Endothelial cell of umbilical vein (primary cell): ENCODE data around the gene REEP3. TPM values are rescaled to one million over a fixed set of nuclear protein-coding genes. Genes with fewer than 3 reads are reported as not detected.

Experiments used
- BruUV-seq: library from RNA; stranded (reverse); fragments of 400-500 nt; replicated peaks from 2 replicates; lab custom pipeline; 2021; lab: Mats Ljungman, UMichigan
- CTCF ChIA-PET: fragments of 300-600, 350-600 bp; sonication (Branson Sonifier 250); formaldehyde crosslinking; loops from one replicate; lab custom pipeline; 2021; ENCODE audit warnings: antibody characterized with exemption, inconsistent platforms; lab: Charles Lee
- POLR2A ChIA-PET: fragments of 300-600, 350-600 bp; sonication (Branson Sonifier 250); formaldehyde crosslinking; loops from one replicate; lab custom pipeline; 2021; ENCODE audit warnings: antibody characterized with exemption, inconsistent platforms; lab: Charles Lee
- DNase-seq: peaks from one replicate; pipeline ENCODE4 v3.0.0-alpha.2; 2011; ENCODE audit warnings: low read depth, low spot score
- FAIRE-seq: peaks from 2 replicates; lab custom pipeline; 2011; peaks lifted over from hg19 to GRCh38; lab: Jason Lieb, UNC
- H2AFZ ChIP-seq: 2 replicates; pipeline ENCODE4 v1.6.0; 2012; ENCODE audit warnings: low read depth, low read length, control low read depth, inconsistent platforms
- H3K27ac ChIP-seq: 2 replicates; pipeline ENCODE4 v1.5.1; 2011; ENCODE audit warnings: low read depth, mild to moderate bottlenecking, control low read depth, low read length, moderate library complexity; ENCODE audit not compliant: insufficient read depth
- H3K27me3 ChIP-seq, 2 experiments: 2 replicates each; pipeline versions ENCODE4 v1.6.0 to v1.6.1; 2011; ENCODE audit warnings: low read length in 2 of 2, mixed read lengths in 1 of 2; ENCODE audit not compliant: control insufficient read depth in 2 of 2, insufficient read depth in 2 of 2
- H3K36me3 ChIP-seq, 2 experiments: 2 replicates in 1 of 2; 3 replicates in 1 of 2; pipeline ENCODE4 v1.5.1; 2011; ENCODE audit warnings: low read length in 2 of 2, mild to moderate bottlenecking in 1 of 2, moderate library complexity in 1 of 2; ENCODE audit not compliant: control insufficient read depth in 2 of 2, insufficient read depth in 2 of 2; ENCODE audit errors: extremely low read depth in 1 of 2
- H3K4me1 ChIP-seq: 3 replicates; pipeline ENCODE4 v1.5.1; 2011; ENCODE audit warnings: mild to moderate bottlenecking, low read length; ENCODE audit not compliant: control insufficient read depth, insufficient read depth; ENCODE audit errors: extremely low read depth
- H3K4me2 ChIP-seq: 2 replicates; pipeline ENCODE4 v1.6.1; 2011; ENCODE audit warnings: low read length, control low read depth, mixed read lengths; ENCODE audit not compliant: insufficient read depth
- H3K4me3 ChIP-seq, 3 experiments: fragments of 200-600 bp in 1 of 3; sonication (generic), shearing (Covaris generic) in 1 of 3; replicated peaks in 1 of 3; 2 replicates each; pipeline ENCODE4 v1.5.1; 2011 to 2016; ENCODE audit warnings: control low read depth in 3 of 3, low read length in 3 of 3, mild to moderate bottlenecking in 2 of 3, inconsistent platforms in 1 of 3, low read depth in 1 of 3, moderate library complexity in 1 of 3; ENCODE audit not compliant: insufficient read depth in 1 of 3
- H3K79me2 ChIP-seq: 2 replicates; pipeline ENCODE4 v1.6.0; 2012; ENCODE audit warnings: low read length, inconsistent platforms; ENCODE audit not compliant: control insufficient read depth, insufficient read depth
- H3K9ac ChIP-seq: replicated peaks from 2 replicates; pipeline ENCODE3; 2011; ENCODE audit warnings: low read length, control low read depth; ENCODE audit not compliant: insufficient read depth; ENCODE audit errors: extremely low read depth
- H3K9me1 ChIP-seq: replicated peaks from 3 replicates; pipeline ENCODE4 v1.6.0; 2011; ENCODE audit warnings: mild to moderate bottlenecking, low read length; ENCODE audit not compliant: control insufficient read depth, insufficient read depth; ENCODE audit errors: extremely low read depth
- H3K9me3 ChIP-seq: replicated peaks from 2 replicates; pipeline ENCODE4 v1.5.1; 2012; ENCODE audit warnings: low read length, inconsistent platforms; ENCODE audit not compliant: control insufficient read depth, insufficient read depth
- H4K20me1 ChIP-seq: replicated peaks from 2 replicates; pipeline ENCODE3; 2011; ENCODE audit warnings: mild to moderate bottlenecking, low read length; ENCODE audit not compliant: control insufficient read depth, insufficient read depth; ENCODE audit errors: extremely low read depth
- CTCF ChIP-seq, 2 donors: IDR thresholded peaks; 1 replicate in 1 of 2; 2 replicates in 1 of 2; pipeline ENCODE4 v1.5.1; 2011; ENCODE audit warnings: low read length in 2 of 2, mild to moderate bottlenecking in 2 of 2, moderate library complexity in 2 of 2, control low read depth in 1 of 2, inconsistent platforms in 1 of 2, low read depth in 1 of 2; ENCODE audit not compliant: insufficient read depth in 1 of 2; ENCODE audit errors: extremely low read depth in 1 of 2
- EZH2 ChIP-seq: IDR thresholded peaks from 2 replicates; pipeline ENCODE4 v1.6.1; 2012; ENCODE audit warnings: borderline replicate concordance, low read depth, mild to moderate bottlenecking, moderate library complexity, low read length, inconsistent platforms; ENCODE audit not compliant: severe bottlenecking
- FOS ChIP-seq: IDR thresholded peaks from 2 replicates; pipeline ENCODE4 v1.6.1; 2011; ENCODE audit warnings: mild to moderate bottlenecking, low read length, moderate library complexity, borderline replicate concordance; ENCODE audit not compliant: insufficient read depth
- GATA2 ChIP-seq: IDR thresholded peaks from 2 replicates; pipeline ENCODE4 v1.7.0; 2011; ENCODE audit warnings: low read depth, mild to moderate bottlenecking, moderate library complexity, mixed read lengths, low read length; ENCODE audit not compliant: insufficient read length, insufficient read depth
- JUN ChIP-seq: IDR thresholded peaks from 2 replicates; pipeline ENCODE4 v1.6.1; 2011; ENCODE audit warnings: borderline replicate concordance, low read depth; ENCODE audit not compliant: insufficient read length, insufficient read depth
- MYC ChIP-seq: IDR thresholded peaks from one replicate; pipeline ENCODE4 v1.6.1; 2011; ENCODE audit warnings: mild to moderate bottlenecking, low read depth, low read length
- POLR2A ChIP-seq: IDR thresholded peaks from 2 replicates; pipeline ENCODE4 v1.6.1; 2012; ENCODE audit warnings: low read depth, mild to moderate bottlenecking, control low read depth, low read length
- POLR2AphosphoS5 ChIP-seq: IDR thresholded peaks from 2 replicates; pipeline ENCODE4 v1.6.1; 2012; ENCODE audit warnings: low read depth, mild to moderate bottlenecking, control low read depth, low read length, moderate library complexity; ENCODE audit not compliant: insufficient read depth
- dilution Hi-C: fragments of 300-500 bp; cut with MboI; formaldehyde crosslinking; loops from one replicate; pipeline ENCODE4 v1.15.0; 2019; ENCODE audit warnings: low sequenced_read_pairs; ENCODE audit not compliant: extremely low pct_ligation_motif_present
- intact Hi-C: fragments of 100-400 bp; cut with micrococcal nuclease; formaldehyde crosslinking; loops from one replicate; pipeline ENCODE4 v1.10.0; 2022
- polyA plus RNA-seq, 4 experiments: library from polyadenylated mRNA; depleted of rRNA in 3 of 4; stranded (reverse) in 3 of 4; unstranded in 1 of 4; fragments of >200 nt; gene quantifications; 2 replicates each; pipeline versions ENCODE4 v1.2.1 to v1.2.3, GENCODE V29; 2011 to 2012; ENCODE audit warnings: missing spikeins in 1 of 4
- total RNA-seq: library from RNA; stranded (reverse); gene quantifications from 2 replicates; pipeline ENCODE4 v1.2.3, GENCODE V29; 2021
- TF ChIP-seq, protein P1 (sequence below): IDR thresholded peaks from 2 replicates; pipeline ENCODE4 v1.6.1; 2011; ENCODE audit not compliant: insufficient read depth, insufficient read length

REEP3 gene
- total and polyA plus RNA-seq, 2 donors (not counting 3 experiments of a cell fraction or from before 2014, with no cell fraction given) = 12.3 to 48.3 TPM

DNA sequence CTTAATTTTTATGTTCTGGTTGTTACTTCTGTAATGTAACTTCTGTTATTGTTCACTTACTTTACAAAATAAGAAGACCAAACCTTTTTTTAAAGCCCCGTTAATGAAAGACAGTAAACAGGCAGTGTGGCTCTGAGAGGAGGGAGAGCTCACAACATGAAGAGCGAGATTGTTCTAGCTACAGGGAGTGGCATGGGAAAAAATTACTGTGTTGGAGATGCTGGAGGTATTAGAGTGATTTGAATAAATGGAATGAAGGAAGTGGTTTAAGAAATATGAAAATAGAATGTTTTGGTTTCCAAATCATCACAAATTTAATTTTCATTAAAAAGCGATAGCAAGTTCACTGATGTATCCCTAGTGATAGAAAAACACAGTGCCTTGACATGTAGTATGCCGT lies 31.8 kb downstream of the REEP3 start:
- Histone ChIP-seq H3K27me3 (no peaks in the 10 kb centered on the region), H2AFZ (no peak overlapping the region), H3K9me1 (no peaks in the 10 kb centered on the region), H3K79me2 (peaks cover 30% of the 10 kb centered on the region), H3K9me3 (no peaks in the 10 kb centered on the region), H4K20me1 (no peaks in the 10 kb centered on the region), H3K36me3 (no peaks in the 10 kb centered on the region), H3K27ac (peak overlapping the region; percentile 90), H3K4me2 (peak overlapping the region; percentile 63), H3K9ac (peak overlapping the region; percentile 36), H3K4me3 (no peak overlapping the region), H3K4me1 (peaks cover 41% of the 10 kb centered on the region)
- TF ChIP-seq JUN (no peak), GATA2 (no peak), FOS (no peak), POLR2A (no peak), POLR2AphosphoS5 (no peak), EZH2 (no peak), MYC (no peak), CTCF (IDR thresholded peaks at IDR 0.05; ENCODE audit: extremely low read depth in 1 of 2, insufficient read depth in 1 of 2, low read depth in 1 of 2, low read length in 2 of 2) (no peak)
- TF ChIP-seq, protein P1, sequence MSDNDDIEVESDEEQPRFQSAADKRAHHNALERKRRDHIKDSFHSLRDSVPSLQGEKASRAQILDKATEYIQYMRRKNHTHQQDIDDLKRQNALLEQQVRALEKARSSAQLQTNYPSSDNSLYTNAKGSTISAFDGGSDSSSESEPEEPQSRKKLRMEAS = no peak
- FAIRE-seq (no peak), DNase-seq (no peak)
- ChIA-PET POLR2A (interaction anchor here (1.0 kb wide), 1 partner anchor 31 kb away, joined by 3 read pairs; no protein-coding TSS in a partner anchor), CTCF (interaction anchor here (1.3 kb wide), 1 partner anchor 386 kb away, joined by 3 read pairs; no protein-coding TSS in a partner anchor)
- dilution Hi-C loops = no loop called here
- intact Hi-C loops = no loop called here
- BruUV-seq = no TSS peak
